Activated T-helper 17 cell treated with anti-CD3 and anti-CD28 coated beads, Interleukin-2, amount 50 U/mL, for 72 hours (primary cell): ENCODE results near the gene CRY1. TPM values are rescaled to one million over a fixed set of nuclear protein-coding genes. Genes with fewer than 3 reads are reported as not detected.
A peak's percentile ranks its signal among the peaks of the same experiment; 100 is the strongest.

Experiments
- ATAC-seq: fragments of 150-1000 bp; cut with Tn5 transposase; replicated peaks from 2 replicates; pipeline ENCODE4 v1.10.0; 2021; ENCODE audit warnings: mild to moderate bottlenecking, moderate library complexity
- H3K27ac Mint-ChIP-seq: one replicate; pipeline ENCODE4 v1.8.0; 2022; ENCODE audit warnings: mixed read lengths
- H3K27me3 Mint-ChIP-seq: one replicate; pipeline ENCODE4 v1.8.0; 2022; ENCODE audit warnings: mixed read lengths
- H3K36me3 Mint-ChIP-seq: one replicate; pipeline ENCODE4 v1.8.0; 2022; ENCODE audit warnings: low read depth, mild to moderate bottlenecking, mixed read lengths
- H3K4me1 Mint-ChIP-seq: one replicate; pipeline ENCODE4 v1.8.0; 2022; ENCODE audit warnings: mixed read lengths
- H3K4me3 Mint-ChIP-seq: one replicate; pipeline ENCODE4 v1.8.0; 2022; ENCODE audit warnings: mild to moderate bottlenecking, mixed read lengths
- H3K9me3 Mint-ChIP-seq: one replicate; pipeline ENCODE4 v1.8.0; 2022; ENCODE audit warnings: mixed read lengths
- total RNA-seq, 2 donors: library from RNA; stranded (reverse); gene quantifications; one replicate each; pipeline ENCODE4 v1.2.3, GENCODE V29; 2022

Gene CRY1
- total RNA-seq = 10 to 100 TPM; 14.6 to 21.6 TPM

- Mint-ChIP-seq H3K4me1 (no peaks in the 10 kb centered on the region), H3K4me3 (no peak within 1 kb of the TSS), H3K27ac (no peak within 1 kb of the TSS), H3K27me3 (peaks cover 4% of the 10 kb centered on the region), H3K36me3 (no peaks in the 10 kb centered on the region), H3K9me3 (no peaks in the 10 kb centered on the region)
- peak; percentile 89 for ATAC-seq
These were observed at the start of gene CRY1 for GRCh38 chr12:107093417-107094182. TSS of gene CRY1 (minus strand) at chr12:107093549. CDS start at chr12:107092961, 588 bp downstream.

DNA sequence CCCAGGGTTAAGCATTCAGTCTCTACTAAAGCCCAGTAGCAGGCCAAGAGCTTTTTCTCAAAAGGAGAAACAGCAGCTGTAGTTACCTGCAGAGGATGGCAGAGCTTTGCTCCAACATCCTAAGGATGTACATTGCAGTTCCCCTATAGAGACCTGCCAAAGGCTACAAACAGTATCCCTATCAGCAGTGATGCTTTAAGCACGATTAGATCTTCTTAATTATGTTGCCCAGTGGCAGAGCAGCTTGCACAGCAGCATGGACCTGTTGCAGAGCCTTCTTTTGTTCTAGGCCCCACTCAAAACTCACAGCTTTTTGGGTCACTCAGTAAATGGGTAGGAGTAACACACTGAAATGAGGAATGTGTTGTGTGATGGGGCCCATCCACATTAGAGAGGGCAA lies 46.4 kb upstream of the CRY1 start:
- Mint-ChIP-seq H3K36me3 (no peaks in the 10 kb centered on the region), H3K27me3 (no peaks in the 10 kb centered on the region), H3K4me3 (no peak overlapping the region), H3K4me1 (no peaks in the 10 kb centered on the region), H3K27ac (no peak overlapping the region), H3K9me3 (no peaks in the 10 kb centered on the region)
- ATAC-seq = no peak

GRCh38 chr12:107138990-107139389 lies 45.6 kb upstream of the CRY1 start:
- Mint-ChIP-seq H3K4me1 (no peaks in the 10 kb centered on the region), H3K4me3 (no peak overlapping the region), H3K27ac (no peak overlapping the region), H3K9me3 (no peaks in the 10 kb centered on the region), H3K36me3 (no peaks in the 10 kb centered on the region), H3K27me3 (no peaks in the 10 kb centered on the region)
- no peak for ATAC-seq

DNA sequence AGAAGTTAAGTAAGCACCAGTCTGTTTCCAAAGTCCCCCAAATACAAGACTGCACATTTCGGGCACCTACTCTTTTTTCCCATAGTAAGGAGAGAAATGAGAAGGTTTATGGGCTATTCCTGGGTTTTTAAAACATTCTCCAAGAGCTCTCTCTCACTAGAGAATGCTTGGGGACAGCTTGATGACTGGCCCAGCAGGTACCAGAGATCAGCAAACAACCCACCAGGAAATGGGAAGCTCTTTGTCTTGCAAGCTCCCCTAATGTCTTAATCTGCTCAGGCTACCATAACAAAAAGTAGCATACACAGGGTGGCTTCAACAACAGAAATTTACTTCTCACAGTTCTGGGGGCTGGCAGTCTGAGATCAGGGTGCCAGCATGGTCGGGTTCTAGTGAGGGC lies 41.8 kb upstream of the CRY1 start:
- no peak for ATAC-seq
- no peaks in the 10 kb centered on the region for H3K36me3 Mint-ChIP-seq
- no peak overlapping the region for H3K27ac Mint-ChIP-seq
- no peaks in the 10 kb centered on the region for H3K4me1 Mint-ChIP-seq
- no peak overlapping the region for H3K4me3 Mint-ChIP-seq
- H3K9me3 Mint-ChIP-seq = no peaks in the 10 kb centered on the region
- H3K27me3 Mint-ChIP-seq = no peaks in the 10 kb centered on the region

GRCh38 chr12:107134558-107134957 lies 41.2 kb upstream of the CRY1 start:
- Mint-ChIP-seq H3K27ac (no peak overlapping the region), H3K4me3 (no peak overlapping the region), H3K4me1 (no peaks in the 10 kb centered on the region)

DNA sequence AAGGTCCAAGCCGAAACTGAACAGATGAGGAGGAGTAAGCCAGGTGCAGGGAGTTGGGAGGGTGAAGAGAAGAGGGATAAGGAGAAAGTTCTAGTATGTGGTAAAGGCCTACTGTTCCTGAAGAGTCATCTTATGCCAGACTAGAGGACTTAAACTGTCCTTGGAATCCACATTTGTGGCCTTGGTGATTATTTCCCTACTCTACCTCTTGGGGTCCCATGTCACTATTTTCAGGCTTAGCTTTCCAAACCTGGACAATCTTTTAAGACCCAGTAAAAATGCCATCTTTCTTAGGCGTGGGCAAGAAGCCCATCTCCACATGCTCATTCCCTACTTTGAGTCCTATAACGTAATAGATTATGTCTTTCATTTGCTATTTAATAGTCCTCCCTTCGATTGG lies 40.1 kb upstream of the CRY1 start:
- ATAC-seq = no peak
- H3K36me3 Mint-ChIP-seq = no peaks in the 10 kb centered on the region
- no peaks in the 10 kb centered on the region for H3K4me1 Mint-ChIP-seq
- no peaks in the 10 kb centered on the region for H3K27me3 Mint-ChIP-seq
- no peaks in the 10 kb centered on the region for H3K9me3 Mint-ChIP-seq
- no peak overlapping the region for H3K27ac Mint-ChIP-seq
- no peak overlapping the region for H3K4me3 Mint-ChIP-seq

More at GRCh38 chr12:107134558-107134957, 41.2 kb upstream of the CRY1 start:
- Mint-ChIP-seq H3K9me3 (no peaks in the 10 kb centered on the region), H3K36me3 (no peaks in the 10 kb centered on the region), H3K27me3 (no peaks in the 10 kb centered on the region)
- ATAC-seq = peak; percentile 65

DNA sequence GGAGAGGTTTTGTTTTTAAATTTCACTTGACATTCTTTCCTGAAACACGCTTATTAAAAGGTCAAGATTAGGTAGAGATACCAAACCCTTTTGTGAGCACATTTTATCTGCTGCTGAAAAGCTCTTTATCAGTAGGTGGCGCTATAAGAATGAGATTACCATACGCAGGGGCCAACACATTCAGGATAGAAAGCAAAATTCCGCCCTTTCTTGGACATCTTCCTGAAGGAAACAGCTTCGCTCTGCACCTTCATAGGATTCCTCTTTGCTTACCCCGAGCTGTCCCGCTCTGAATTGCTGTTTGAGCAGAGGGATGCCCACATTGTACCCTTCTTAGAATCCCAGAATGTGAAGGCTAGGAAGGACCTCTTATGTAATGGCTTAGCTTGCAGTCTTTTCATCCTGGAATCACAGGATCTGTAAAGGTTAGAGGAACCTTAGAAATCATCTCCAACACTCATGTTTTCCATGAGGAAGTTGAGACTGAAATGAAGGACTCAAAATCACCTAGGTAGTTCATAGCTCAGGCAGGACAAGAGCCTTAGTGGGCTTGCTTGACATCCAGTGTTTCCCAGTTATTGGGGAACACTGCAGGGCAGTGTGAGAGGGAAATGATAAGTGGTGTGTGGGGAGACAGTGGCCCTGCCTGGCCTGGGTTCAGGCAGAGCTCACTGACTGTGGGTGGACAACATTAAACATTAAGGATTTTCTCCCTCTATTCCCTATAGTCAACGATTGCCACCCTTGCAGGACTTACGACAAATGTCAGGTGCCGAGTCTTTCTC lies 38.7 kb upstream of the CRY1 start:
- no peak overlapping the region for H3K4me3 Mint-ChIP-seq
- no peaks in the 10 kb centered on the region for H3K4me1 Mint-ChIP-seq
- no peaks in the 10 kb centered on the region for H3K9me3 Mint-ChIP-seq
- H3K36me3 Mint-ChIP-seq = no peaks in the 10 kb centered on the region
- no peaks in the 10 kb centered on the region for H3K27me3 Mint-ChIP-seq
- ATAC-seq = peak; percentile 42
- H3K27ac Mint-ChIP-seq = peak overlapping the region; percentile 23

- H3K4me3 Mint-ChIP-seq = no peak overlapping the region
These were observed 37.7 kb upstream of the CRY1 start for GRCh38 chr12:107130830-107131611.

GRCh38 chr12:107129315-107129930 lies 36.1 kb upstream of the CRY1 start:
- ATAC-seq = no peak
- no peaks in the 10 kb centered on the region for H3K9me3 Mint-ChIP-seq
- no peak overlapping the region for H3K27ac Mint-ChIP-seq
- H3K36me3 Mint-ChIP-seq = no peaks in the 10 kb centered on the region
- H3K27me3 Mint-ChIP-seq = no peaks in the 10 kb centered on the region
- no peak overlapping the region for H3K4me3 Mint-ChIP-seq
- no peaks in the 10 kb centered on the region for H3K4me1 Mint-ChIP-seq

More at GRCh38 chr12:107130830-107131611, 37.7 kb upstream of the CRY1 start:
- Mint-ChIP-seq H3K4me1 (no peaks in the 10 kb centered on the region), H3K27me3 (no peaks in the 10 kb centered on the region), H3K36me3 (no peaks in the 10 kb centered on the region), H3K27ac (no peak overlapping the region), H3K9me3 (no peaks in the 10 kb centered on the region)
- no peak for ATAC-seq

- Mint-ChIP-seq H3K27ac (no peak overlapping the region), H3K27me3 (peaks cover under 1% of the 10 kb centered on the region), H3K9me3 (no peaks in the 10 kb centered on the region), H3K36me3 (no peaks in the 10 kb centered on the region), H3K4me3 (no peak overlapping the region), H3K4me1 (no peaks in the 10 kb centered on the region)
- no peak for ATAC-seq
These were observed 34.4 kb upstream of the CRY1 start for GRCh38 chr12:107127482-107128430.

DNA sequence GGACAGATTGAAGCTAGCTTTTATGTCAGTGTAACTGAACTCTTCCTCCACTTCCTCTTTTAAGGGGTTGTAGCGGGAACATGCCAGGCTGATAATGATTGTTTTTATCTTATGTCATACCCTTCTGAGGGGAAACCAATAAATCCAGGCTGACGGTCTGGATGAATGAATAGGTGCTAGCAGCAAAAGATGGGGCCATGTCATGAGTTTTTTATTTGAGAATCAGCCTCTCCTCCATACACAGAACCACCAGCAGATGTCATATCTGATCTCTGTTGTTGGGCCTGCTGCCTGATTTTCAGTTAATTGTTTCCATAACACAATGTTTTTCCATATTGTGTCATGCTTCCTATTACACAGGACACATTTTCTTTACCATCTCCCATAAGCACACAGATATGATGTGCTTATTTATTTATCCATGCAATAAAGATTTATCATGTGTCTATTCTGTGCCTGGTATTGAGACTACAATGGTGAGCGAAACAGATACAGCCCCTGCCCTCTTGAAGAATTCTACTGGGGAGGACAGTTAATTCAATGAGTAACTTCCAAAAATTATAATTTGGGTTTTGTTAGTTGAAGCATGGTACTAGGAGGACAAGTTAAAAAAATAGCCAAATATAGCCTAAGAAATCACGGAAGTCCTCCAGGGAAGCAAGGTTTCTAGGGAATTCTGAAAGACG lies 33.6 kb upstream of the CRY1 start:
- ATAC-seq = no peak
- no peak overlapping the region for H3K27ac Mint-ChIP-seq
- H3K36me3 Mint-ChIP-seq = no peaks in the 10 kb centered on the region
- no peaks in the 10 kb centered on the region for H3K9me3 Mint-ChIP-seq
- peaks cover 8% of the 10 kb centered on the region for H3K27me3 Mint-ChIP-seq
- no peaks in the 10 kb centered on the region for H3K4me1 Mint-ChIP-seq
- no peak overlapping the region for H3K4me3 Mint-ChIP-seq

GRCh38 chr12:107125833-107126232 lies 32.5 kb upstream of the CRY1 start:
- Mint-ChIP-seq H3K4me3 (no peak overlapping the region), H3K27ac (no peak overlapping the region)

GRCh38 chr12:107122452-107122958 lies 29.2 kb upstream of the CRY1 start:
- Mint-ChIP-seq H3K27ac (no peak overlapping the region), H3K4me3 (no peak overlapping the region), H3K36me3 (no peaks in the 10 kb centered on the region), H3K4me1 (no peaks in the 10 kb centered on the region), H3K27me3 (peaks cover 19% of the 10 kb centered on the region), H3K9me3 (no peaks in the 10 kb centered on the region)
- ATAC-seq = no peak

More at GRCh38 chr12:107125833-107126232, 32.5 kb upstream of the CRY1 start:
- peaks cover 14% of the 10 kb centered on the region for H3K27me3 Mint-ChIP-seq
- no peaks in the 10 kb centered on the region for H3K9me3 Mint-ChIP-seq
- no peaks in the 10 kb centered on the region for H3K4me1 Mint-ChIP-seq
- ATAC-seq = no peak
- no peaks in the 10 kb centered on the region for H3K36me3 Mint-ChIP-seq
